ENCODE measurements around the gene SUN5.

DNA sequence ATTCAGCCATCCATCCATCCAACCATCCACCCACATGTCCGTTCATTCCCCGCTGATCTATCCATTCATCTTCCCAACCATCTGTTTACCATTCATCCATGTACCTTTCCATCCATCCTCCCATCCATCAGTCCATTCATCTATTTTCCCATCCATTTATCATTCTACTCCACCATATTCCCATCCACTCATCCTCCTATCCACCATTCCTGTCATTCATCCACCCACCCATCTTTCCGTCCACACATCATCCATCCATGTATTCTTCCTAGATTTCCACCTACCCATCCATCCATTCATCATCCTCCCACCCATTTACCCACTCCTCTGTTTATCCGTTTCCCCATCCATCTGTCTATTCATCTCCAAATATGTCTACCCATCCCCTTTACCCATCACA is 34.0 kb upstream of the SUN5 start:
- TF ChIP-seq, protein P1, sequence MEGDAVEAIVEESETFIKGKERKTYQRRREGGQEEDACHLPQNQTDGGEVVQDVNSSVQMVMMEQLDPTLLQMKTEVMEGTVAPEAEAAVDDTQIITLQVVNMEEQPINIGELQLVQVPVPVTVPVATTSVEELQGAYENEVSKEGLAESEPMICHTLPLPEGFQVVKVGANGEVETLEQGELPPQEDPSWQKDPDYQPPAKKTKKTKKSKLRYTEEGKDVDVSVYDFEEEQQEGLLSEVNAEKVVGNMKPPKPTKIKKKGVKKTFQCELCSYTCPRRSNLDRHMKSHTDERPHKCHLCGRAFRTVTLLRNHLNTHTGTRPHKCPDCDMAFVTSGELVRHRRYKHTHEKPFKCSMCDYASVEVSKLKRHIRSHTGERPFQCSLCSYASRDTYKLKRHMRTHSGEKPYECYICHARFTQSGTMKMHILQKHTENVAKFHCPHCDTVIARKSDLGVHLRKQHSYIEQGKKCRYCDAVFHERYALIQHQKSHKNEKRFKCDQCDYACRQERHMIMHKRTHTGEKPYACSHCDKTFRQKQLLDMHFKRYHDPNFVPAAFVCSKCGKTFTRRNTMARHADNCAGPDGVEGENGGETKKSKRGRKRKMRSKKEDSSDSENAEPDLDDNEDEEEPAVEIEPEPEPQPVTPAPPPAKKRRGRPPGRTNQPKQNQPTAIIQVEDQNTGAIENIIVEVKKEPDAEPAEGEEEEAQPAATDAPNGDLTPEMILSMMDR (IDR thresholded peaks at IDR 0.05; ENCODE audit: extremely low read depth in 1 of 2, insufficient read depth in 1 of 2, low read depth in 1 of 2, low read length in 2 of 2) = no peak
- TF ChIP-seq EZH2 (IDR thresholded peaks at IDR 0.05; ENCODE audit: borderline replicate concordance, low read depth, low read length, severe bottlenecking) = no peak
